Epithelial cell of proximal tubule (primary cell): ENCODE results near the gene CD9. TPM values are rescaled to one million over a fixed set of nuclear protein-coding genes. Genes with fewer than 3 reads are reported as not detected.

ENCODE experiments used
- DNase-seq: peaks from one replicate; pipeline ENCODE4 v3.0.0-alpha.2; 2011; ENCODE audit warnings: low read depth
- H3K4me3 ChIP-seq: 2 replicates; pipeline ENCODE4 v1.5.1; 2011; ENCODE audit warnings: low read depth, mild to moderate bottlenecking, low read length
- total RNA-seq: library from RNA; depleted of rRNA; stranded (reverse); fragments of >200 nt; gene quantifications from 2 replicates; pipeline ENCODE4 v1.2.3, GENCODE V29; 2015
- TF ChIP-seq, protein P1 (sequence below): conservative IDR thresholded peaks from 2 replicates; pipeline ENCODE4 v1.5.1; 2012; ENCODE audit warnings: low read depth, mild to moderate bottlenecking, low read length

CD9 gene
- total RNA-seq, 1 donor from 2014 or later: 284 TPM

DNA sequence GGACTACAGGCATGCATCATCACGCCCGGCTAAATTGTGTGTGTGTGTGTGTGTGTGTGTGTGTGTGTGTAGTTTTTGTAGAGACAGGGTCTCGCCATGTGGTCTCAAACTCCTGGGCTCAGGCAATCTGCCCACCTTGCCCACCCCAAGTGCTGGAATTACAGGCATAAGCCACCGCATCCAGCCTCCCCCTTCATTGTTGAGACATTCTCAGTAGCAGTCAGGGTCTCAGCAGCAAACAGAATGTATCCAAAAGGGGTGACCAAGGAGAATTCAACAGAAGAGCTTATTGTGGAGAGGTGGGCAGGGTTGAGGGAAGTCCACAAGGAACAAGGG is 73.0 kb downstream of the CD9 start:
- no peak overlapping the region for H3K4me3 ChIP-seq
- TF ChIP-seq, protein P1, sequence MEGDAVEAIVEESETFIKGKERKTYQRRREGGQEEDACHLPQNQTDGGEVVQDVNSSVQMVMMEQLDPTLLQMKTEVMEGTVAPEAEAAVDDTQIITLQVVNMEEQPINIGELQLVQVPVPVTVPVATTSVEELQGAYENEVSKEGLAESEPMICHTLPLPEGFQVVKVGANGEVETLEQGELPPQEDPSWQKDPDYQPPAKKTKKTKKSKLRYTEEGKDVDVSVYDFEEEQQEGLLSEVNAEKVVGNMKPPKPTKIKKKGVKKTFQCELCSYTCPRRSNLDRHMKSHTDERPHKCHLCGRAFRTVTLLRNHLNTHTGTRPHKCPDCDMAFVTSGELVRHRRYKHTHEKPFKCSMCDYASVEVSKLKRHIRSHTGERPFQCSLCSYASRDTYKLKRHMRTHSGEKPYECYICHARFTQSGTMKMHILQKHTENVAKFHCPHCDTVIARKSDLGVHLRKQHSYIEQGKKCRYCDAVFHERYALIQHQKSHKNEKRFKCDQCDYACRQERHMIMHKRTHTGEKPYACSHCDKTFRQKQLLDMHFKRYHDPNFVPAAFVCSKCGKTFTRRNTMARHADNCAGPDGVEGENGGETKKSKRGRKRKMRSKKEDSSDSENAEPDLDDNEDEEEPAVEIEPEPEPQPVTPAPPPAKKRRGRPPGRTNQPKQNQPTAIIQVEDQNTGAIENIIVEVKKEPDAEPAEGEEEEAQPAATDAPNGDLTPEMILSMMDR: no peak
- DNase-seq: no peak

DNA sequence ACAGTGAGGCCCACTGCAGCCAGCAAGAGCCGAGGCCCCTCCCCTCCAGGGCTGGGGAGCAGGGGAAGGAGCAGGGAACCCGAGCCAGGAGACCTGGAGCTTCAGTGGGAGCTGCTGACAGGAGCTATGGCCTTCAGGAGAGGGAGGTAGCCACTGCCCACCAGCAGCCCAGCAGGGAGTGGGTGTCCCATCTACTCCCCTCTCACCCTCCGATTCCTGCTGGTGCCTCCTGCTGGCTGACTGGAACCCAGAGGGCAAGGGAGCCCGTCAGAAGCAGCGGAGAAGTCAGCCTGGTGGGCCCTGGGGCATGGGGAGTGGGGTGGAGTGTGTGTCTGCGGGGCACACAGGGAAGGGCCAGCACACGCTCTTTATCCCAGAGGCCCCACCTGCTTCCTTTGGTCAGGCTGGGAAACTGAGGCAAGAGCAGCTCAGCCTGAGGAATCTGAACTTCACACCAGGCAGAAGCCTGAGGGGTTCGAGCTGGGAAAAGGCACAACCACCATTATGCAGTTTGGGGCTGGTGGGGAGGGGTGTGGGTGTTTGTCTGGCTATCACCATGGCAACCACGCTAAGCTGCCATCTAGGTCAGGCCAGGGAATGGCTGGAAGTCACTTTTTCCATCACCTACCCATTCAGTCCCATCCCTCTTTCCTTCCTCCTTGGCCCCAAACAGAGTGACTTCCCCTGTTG is 73.5 kb downstream of the CD9 start:
- DNase-seq: no peak
- TF ChIP-seq, protein P1: peak; percentile 10

DNA sequence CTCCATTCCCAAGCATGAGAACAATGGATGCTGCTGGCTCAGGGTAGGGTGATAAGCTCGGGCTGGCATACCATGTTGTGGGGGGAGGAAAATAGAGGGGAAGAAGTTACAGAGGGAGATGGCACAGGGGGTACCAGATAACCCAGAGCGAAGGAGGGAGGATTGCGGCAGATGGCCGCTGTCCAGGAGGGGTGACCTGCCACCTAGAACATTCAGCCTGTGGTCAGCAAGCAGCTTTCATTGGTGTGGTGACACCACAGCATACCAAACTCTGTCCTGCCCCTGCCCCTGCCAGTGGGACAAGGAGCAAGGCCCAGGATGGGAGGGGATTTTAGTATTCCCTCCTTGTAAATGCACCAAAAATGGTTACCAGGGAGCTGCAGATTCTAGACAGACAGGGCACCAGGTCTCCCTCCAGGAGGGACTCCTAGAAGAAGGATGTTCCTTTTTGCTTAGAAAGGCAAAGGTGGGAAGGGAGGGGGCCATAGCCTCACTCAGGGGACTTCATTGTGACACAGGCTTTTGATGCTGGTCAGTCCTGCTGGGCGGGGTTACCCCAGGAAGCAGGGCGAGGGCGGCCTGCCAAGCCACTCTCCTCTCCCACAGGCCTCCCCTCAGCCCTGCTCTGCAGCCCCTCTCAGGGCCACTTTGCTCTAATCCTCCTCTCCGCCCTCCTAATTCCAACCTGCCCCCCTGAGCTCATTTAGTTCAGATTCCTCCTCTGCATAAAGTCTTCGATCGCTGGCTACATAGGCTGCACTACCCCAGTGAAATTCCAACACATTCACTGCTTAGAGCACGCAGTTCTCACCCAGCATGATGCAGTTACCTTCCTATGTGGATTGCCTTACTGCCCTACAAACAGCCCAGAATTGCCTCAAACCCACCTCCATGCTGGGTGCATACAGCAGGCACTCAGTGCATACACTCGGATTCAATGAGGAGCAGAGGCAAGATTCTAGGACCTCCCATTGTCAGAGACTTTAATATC is 74.3 kb downstream of the CD9 start:
- DNase-seq: no peak
- TF ChIP-seq, protein P1: no peak
- no peak overlapping the region for H3K4me3 ChIP-seq

More for the DNA sequence above, 73.5 kb downstream of the CD9 start:
- H3K4me3 ChIP-seq: no peak overlapping the region

DNA sequence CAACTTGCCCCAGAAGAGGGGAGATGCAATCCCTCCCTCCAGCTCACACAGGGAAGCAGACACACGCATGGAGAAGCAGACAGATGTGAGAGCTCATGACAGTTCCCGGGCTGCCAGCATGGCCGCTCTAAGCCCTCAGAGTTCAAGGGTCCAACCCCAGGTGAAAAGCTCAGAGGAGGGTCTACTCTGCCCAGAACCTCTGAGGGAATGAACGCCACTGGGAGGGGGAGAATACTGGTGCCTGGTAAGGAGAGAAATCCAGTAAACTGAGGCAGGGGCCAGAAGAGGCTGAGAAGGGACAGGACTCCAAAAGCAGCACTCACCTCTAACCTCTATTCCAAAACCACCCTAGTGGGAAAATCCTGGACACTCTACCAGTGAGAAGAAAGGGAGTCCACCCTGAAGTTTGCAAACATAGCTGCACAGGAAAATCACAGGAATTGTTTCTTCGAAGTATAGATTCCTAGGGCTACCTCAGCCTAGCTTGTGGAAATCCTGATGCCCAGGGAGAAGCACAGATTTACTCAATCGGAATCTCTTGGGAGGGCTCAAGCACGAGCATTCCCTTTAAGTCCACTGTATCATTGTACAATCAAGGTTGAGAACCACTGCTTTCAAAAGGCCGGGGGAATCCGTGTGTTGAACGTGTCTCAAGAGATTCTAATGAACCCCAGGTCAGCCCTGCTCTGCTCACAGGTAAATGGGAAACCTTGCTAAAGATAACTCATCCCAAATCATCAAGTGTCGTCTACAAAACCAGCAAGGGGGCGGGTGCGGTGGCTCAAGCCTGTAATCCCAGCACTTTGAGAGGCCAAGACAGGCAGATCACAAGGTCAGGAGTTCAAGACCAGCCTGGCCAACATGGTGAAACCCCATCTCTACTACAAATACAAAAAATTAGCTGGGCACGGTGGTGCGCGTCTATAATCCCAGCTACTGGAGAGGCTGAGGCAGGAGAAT is 76.0 kb downstream of the CD9 start:
- DNase-seq: no peak
- TF ChIP-seq, protein P1: no peak
- H3K4me3 ChIP-seq: no peak overlapping the region

DNA sequence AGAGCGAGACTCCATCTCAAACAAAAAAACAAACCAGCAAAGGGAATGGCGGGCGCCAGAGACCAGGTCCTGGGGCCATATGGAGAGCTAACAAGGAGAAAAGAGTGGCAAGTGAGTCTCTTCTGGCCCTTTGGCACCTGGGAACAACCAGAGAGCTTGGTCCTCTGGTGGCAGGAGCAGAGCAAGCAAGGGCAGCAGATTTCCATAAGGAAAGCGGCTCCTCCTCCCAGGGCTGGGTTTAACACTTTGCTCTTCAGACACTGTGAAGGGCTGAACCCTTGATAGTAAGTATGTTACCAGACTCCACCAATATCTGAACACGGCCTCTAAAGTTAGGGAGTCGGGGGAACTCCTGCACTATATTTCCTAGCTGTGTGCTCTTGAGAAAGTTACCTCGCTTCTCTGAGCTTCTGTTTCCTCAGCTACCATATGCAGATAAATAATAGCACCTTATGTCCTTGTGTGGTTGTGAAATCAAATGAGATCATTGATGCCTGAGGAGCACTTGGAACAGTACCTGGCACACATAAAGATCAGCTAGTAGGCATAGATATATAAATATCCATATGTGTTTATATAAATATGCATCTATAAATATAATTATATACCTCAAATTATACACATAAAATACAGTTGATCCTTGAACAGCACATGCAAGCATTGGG is 76.9 kb downstream of the CD9 start:
- TF ChIP-seq, protein P1: peak; percentile 38
- no peak overlapping the region for H3K4me3 ChIP-seq
- DNase-seq: no peak

DNA sequence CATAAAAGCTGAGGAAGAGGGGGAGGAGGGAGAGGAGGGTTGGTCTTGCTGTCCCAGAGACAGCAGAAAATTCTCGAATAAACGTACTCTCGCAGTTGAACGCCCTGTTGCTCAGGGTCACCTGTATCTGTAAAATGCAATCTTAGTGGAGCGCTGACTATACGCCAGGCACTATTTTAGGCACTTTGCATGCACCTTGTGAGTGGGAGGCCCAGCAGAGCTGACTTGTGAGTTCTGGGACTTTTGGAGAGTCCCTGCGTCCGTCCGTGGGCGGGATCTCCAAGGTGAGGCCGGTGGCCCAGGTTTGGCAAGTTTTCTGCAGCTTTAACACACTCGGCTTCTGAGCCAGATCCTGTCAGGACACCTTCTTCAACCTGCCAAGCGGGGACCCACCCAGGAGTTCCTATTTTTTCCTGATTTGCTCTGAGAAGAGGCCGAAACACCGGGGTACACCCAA is 77.8 kb downstream of the CD9 start:
- peak overlapping the region; percentile 56 for H3K4me3 ChIP-seq
- TF ChIP-seq, protein P1: no peak
- no peak for DNase-seq
